GM18520 (cell line): Measurements from ENCODE around the gene RNU7-1.

Source experiments
- ATAC-seq: cut with Tn5 transposase; IDR thresholded peaks from one replicate; pipeline ENCODE4 v1.9.1; 2021; ENCODE audit not compliant: unreplicated experiment

RNU7-1 gene

GRCh38 chr12:6917491-6918231 is 26.0 kb upstream of the RNU7-1 start:
- ATAC-seq, result no peak

GRCh38 chr12:6919588-6919987 is 24.0 kb upstream of the RNU7-1 start:
- no peak for ATAC-seq

- ATAC-seq, result no peak
These were observed 22.1 kb upstream of the RNU7-1 start for GRCh38 chr12:6921539-6921938.

GRCh38 chr12:6921996-6922946 is 21.3 kb upstream of the RNU7-1 start:
- ATAC-seq, result no peak

- ATAC-seq, result no peak
These were observed 20.4 kb upstream of the RNU7-1 start for GRCh38 chr12:6923003-6923732.

- ATAC-seq, result no peak
These were observed 19.8 kb upstream of the RNU7-1 start for GRCh38 chr12:6923851-6924250.

GRCh38 chr12:6925239-6925539 is 18.4 kb upstream of the RNU7-1 start:
- ATAC-seq, result no peak

GRCh38 chr12:6925540-6926279 is 17.9 kb upstream of the RNU7-1 start:
- ATAC-seq, result no peak

GRCh38 chr12:6927379-6928021 is 16.1 kb upstream of the RNU7-1 start, which contains the start of gene ATN1:
Gene ATN1 (plus strand): TSS chr12:6927959. CDS start chr12:6934002, 6,043 bp downstream.
- no peak for ATAC-seq

- ATAC-seq, result no peak
These were observed 15.5 kb upstream of the RNU7-1 start for GRCh38 chr12:6928022-6928702.

- no peak for ATAC-seq
These were observed 14.8 kb upstream of the RNU7-1 start for GRCh38 chr12:6928703-6929407.

- ATAC-seq, result no peak
These were observed 13.9 kb upstream of the RNU7-1 start for GRCh38 chr12:6929466-6930452.

GRCh38 chr12:6932766-6933165 is 10.8 kb upstream of the RNU7-1 start:
- no peak for ATAC-seq

- no peak for ATAC-seq
These were observed 9.5 kb upstream of the RNU7-1 start for GRCh38 chr12:6934110-6934509.

- no peak for ATAC-seq
These were observed 8.0 kb upstream of the RNU7-1 start for GRCh38 chr12:6935371-6936193.

GRCh38 chr12:6936194-6936635 is 7.4 kb upstream of the RNU7-1 start:
- no peak for ATAC-seq
